GM08714 (cell line): ENCODE results near the gene FBXO17.
"Not testable (repeated sequence)": the region's sequence is repeated elsewhere in the genome, so short reads cannot be mapped to it uniquely, and the experiment has no call there.

Experiments used
- H3K4me3 ChIP-seq: fragments of 200-500 bp; sonication (Bioruptor generic); 2 replicates; pipeline ENCODE4 v1.5.1; 2014; ENCODE audit warnings: mild to moderate bottlenecking, low read length, inconsistent platforms
- ZNF274 ChIP-seq: IDR thresholded peaks from 2 replicates; pipeline ENCODE4 v1.6.1; 2012; ENCODE audit warnings: mild to moderate bottlenecking, low read depth, low read length

The FBXO17 gene

DNA sequence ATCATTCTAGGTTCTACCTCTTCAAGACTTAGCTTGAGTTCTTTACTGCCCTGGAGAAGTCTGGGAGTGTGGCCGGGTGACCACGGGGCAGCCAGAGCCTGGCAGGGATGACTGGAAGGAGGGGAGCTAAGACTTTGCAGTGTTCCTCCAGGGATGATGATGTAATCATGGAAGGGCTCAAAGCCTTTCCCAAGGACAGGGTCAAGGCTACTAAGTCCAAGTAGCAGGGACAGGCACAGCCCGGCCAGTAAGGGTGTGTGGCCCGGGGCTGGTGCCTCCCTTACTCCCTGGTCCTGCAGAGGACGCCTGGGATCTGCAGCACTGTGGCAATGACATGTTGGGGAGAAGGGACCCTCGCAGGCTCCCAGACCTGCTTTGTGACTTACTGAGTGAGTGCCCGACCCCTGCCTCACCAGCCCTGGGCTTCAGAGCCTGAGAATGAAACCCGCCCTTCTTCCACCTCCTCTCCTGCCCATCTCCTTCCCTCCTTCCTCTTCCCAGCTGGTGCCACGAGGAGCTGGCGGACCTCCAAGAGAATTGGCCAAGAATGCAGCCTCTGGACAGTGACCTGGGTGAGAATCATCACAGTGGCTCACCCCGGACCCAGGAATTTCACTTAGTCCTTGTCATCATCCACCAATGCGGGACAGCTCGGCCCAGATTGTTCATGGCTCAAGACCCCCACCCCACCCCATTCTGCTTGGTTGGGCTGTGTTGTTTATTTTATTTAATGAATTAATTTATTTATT lies 15.6 kb upstream of the FBXO17 start:
- TF ChIP-seq ZNF274, result no peak
- no peak overlapping the region for H3K4me3 ChIP-seq

DNA sequence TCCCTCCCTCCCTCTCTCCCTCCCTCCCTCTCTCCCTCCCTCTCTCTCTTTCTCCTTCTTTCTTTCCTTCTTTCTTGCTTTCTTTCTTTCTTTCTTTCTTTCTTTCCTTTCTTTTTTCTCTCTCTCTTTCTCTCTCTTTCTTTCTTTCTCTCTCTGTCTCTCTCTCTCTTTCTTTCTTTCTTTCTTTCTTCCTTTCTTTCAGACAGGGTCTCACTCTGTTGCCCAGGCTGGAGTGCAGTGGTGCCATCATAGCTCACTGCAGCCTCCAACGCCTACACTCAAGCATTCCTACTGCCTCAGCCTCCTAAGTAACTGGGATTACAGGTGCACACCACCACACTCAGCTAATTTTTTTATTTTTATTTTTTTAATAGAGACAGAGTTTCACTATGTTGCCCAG lies 14.1 kb upstream of the FBXO17 start:
- H3K4me3 ChIP-seq, result not testable (repeated sequence)

DNA sequence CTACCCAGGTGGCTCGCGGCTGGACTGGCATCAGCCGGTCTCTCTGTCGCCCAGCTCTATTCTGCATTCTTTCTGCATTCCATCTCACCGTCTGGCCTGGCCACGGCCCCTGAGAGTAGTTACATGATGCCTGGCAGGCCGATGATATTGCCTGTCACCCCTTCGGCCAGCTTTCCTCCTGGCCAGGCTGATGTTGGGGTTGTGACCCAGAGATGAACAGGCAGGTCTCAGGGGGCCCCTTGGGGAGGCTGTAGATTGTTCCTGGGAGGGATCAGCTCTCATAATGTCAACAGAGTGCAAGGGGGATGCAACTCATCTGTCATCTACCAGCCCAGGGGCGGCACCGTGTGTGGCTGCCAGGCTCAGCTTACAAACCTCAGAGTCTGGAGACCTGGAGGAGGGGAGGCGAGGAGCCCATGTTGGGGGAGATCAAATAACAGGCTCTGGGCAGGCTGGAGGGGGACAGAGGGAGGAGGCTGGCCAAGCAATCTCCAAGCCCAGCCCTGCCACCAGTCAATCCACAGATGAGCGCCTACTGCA lies 13.6 kb upstream of the FBXO17 start:
- no peak for TF ChIP-seq ZNF274
- H3K4me3 ChIP-seq, result no peak overlapping the region

DNA sequence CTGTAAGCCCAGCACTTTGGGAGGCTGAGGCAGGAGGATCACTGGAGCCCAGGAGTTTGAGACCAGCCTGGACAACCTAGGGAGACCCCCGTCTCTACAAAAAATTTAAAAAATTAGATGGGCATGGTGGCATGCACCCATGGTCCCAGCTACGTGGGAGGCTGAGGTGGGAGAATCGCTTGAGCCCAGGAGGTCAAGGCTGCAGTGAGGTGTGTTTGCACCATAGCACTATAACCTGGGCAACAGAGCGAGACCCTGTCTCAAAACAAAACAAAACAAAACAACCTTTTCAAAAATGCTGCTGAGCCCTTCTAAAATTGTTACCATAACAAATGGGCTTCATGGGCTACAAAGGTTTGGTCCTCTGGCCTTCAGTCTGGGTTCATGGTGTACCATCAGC lies 13.1 kb upstream of the FBXO17 start:
- H3K4me3 ChIP-seq, result not testable (repeated sequence)

DNA sequence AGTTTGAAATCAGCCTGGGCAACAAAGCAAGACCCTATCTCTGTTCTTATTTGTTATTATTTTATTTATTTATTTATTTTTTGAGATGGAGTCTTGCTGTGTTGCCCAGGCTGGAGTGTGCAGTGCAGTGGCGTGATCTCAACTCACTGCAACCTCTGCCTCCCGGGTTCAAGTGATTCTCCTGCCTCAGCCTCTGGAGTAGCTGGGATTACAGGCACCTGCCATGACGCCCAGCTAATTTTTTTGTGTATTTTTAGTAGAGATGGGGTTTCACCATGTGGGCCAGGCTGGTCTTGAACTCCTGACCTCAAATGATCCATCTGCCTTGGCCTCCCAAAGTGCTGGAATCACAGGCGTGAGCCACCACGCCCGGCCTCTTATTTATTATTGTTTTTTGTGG lies 12.2 kb upstream of the FBXO17 start:
- H3K4me3 ChIP-seq, result not testable (repeated sequence)

DNA sequence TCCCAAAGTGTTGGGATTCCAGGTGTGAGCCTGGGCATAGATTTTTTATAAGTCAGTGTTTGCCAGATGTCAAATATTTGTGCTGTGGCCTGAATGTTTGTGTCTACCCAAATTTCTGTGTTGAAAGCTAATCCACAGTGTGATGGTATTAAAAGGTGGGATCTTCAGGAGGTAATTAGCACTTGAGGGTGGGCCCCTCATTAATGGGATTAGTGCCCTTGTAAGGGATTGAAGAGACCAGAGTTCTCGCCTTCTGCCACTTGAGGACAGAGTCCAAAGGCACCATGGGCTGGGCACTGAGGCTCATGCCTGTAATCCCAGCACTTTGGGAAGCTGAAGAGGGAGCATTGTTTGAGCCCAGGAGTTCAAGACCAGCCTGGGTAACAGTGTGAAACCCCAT lies 9.7 kb upstream of the FBXO17 start:
- no peak overlapping the region for H3K4me3 ChIP-seq
- TF ChIP-seq ZNF274, result no peak

DNA sequence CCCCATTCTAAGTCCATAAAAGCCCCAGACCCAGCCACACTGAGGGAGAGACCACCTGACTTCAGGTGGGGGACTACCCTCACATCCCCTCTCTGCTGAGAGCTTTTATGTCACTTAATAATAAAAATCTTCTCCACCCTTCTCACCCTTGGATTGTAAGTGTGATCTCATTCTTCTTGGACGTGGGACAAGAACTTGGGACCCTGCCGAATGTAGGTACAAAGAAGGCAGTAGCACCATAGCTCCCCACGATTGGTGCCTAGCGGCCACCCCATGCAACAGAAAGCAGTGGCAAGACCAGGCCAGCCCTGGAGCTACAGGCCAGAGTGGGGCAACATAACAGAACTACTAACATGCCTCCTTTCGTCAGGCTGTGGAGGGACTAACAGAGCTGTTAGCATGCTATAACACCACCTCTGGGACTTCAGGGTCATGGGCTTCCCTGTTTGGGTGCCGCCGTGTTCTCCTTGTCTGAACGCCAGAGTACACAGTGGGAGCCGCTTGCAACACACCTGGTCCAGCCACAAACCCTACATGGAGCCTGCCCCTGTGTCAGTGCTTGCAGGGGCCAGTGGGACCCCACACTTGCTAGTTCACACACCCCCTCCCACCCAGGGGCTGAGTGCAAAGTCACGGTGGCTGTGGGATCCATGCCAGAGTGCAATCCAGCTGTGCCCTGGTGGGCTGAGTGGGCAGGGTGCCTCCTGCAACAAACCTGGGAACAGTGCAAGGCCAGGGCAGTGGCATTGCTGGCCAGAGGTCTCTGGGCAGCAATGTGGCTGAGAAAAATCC lies 5.2 kb upstream of the FBXO17 start:
- no peak overlapping the region for H3K4me3 ChIP-seq
- no peak for TF ChIP-seq ZNF274

DNA sequence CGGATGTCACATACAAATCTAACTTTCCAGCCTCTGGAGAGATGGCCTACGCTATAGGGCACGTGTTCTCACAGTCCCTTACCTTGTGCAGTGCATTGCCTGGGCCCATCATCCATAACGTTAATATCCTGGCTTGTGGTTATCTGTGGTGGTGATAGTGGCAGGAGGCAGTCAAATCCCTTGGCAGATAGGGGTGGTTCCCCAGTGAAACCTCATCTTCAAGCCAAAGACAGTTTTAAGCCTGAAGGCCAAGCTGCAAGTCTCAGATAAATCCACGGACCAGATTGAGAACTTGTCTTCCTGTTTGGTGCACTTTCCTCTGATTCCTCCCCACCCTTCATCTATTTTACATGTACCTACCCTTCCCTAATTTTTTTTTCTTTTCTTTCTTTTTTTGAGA lies 4.3 kb upstream of the FBXO17 start:
- no peak for TF ChIP-seq ZNF274
- no peak overlapping the region for H3K4me3 ChIP-seq

DNA sequence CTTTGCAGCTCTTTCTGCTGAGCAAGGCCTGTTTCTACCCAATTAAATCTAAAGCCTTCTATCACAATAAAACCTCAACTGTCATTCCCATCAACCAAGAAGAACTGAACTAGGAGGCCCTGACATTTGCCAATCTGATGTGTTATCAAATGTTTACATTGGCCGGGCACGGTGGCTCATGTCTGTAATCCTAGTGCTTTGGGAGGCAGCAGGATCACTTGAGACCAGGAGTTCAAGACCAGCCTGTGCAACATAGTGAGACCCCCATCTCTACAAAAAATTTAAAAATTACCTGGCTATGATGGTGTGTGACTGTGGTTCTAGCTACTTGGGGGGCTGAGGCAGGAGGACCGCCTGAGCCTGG lies 2.8 kb upstream of the FBXO17 start:
- no peak overlapping the region for H3K4me3 ChIP-seq
- TF ChIP-seq ZNF274, result no peak

DNA sequence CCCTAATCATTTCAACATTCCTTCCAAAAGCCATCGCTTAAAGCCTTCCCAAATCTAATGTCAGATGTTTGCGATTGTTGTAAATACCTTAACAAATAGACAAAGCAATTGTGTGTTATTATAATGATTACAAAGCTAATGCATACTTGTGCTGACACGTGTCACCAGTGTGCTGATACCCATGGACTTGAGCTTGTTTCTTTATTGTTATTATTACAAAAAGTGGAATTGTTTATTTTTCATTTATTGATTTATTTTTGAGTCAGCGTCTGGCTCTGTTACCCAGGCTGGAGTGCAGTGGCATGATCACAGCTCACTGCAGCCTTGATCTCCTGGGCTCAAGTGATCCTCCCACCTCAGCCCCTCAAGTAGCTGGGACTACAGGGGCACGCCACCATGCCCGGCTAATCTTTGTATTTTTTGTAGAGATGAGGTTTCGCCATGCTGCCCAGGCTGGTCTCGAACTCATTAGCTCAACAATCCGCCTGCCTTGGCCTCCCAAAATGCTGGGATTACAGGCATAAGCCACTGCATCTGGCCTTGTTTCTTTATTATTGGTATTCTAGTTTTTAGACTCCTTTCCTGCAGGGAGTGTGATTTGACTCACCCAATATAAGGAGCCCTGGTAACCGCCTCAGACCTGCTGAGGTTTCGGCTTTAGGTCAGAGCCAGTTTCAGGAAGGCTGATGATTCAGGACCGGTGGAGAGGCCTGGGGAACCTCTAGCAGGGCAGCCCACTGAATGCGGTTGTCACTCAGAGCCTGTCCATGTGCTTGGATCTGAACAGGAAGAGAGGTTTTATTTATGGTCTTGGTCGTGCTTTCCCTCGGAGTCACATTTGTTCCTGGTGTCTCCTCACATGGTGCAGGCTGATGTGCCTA lies 2.1 kb upstream of the FBXO17 start:
- H3K4me3 ChIP-seq, result no peak overlapping the region
- TF ChIP-seq ZNF274, result no peak

DNA sequence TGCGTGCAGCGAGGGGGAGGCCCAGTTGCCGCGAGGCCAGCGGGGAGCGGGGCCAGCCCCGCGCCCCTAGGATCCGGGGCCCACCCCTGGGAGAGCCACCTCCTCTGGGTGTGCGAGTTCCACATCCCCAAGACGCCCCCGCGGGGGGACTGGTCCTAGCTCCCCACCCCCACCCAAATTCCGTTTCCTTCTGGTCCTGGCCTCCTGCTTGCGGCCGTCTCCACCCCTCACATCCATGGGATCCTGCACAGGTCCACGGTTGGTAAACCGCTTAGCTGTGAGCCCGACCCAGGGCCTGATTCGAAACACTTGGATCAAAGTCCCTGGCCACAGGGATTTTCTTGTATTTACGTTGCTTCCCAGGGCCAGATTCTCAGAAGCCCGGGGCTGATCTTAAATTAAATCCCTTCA lies 324 bp upstream of the FBXO17 start:
- TF ChIP-seq ZNF274, result no peak
- no peak overlapping the region for H3K4me3 ChIP-seq

DNA sequence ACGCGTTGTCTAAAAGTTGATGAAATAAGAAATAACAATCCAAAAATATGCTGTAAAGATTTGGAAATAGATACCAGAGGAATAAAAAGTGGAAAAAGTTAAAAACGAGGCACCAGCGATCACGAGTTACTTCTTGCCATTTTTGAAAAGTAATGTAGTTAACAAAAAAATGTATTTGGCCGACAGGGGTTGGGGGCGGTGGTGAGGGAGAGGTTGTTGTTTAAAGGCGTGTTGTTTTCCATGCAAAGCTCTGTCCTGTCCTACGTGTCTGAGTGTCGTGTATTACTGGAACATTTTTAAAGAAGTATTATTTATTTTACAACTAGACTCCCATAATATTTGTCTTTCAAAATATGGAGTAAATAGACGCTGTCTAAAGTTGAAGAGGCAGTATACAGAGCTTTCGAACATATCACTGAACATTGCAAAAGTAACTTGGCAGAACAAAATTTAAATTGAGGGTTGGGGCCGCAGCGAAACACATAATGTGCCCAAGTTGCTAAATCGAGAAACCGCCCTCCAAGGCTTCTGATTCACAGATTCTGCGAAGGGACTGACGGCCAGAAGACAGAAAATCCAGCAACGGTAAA lies 823 bp downstream of the FBXO17 start:
- H3K4me3 ChIP-seq, result peak overlapping the region; percentile 4; the same call in 1 of the 2 replicates
- no peak for TF ChIP-seq ZNF274

DNA sequence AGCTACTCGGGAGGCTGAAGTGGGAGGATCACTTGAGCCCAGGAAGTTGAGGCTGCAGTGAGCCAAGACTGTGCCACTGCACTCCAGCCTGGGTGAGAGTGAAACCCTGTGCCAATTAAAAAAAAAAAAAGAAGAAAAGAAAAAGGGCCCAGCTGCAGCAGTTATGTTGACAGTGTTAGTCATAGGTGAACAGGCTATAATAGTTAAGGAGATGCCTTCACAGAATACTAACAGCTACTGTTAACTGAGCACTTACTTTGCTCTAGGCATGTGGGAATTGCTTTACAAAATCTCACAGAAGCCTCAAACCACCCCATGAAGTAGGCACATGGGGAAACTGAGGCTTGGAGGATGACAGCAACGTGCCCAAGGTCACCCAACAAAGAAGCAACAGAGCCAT lies 3.9 kb downstream of the FBXO17 start:
- H3K4me3 ChIP-seq, result no peak overlapping the region
- TF ChIP-seq ZNF274, result no peak
